ENCODE measurements around the gene P2RX3.

DNA sequence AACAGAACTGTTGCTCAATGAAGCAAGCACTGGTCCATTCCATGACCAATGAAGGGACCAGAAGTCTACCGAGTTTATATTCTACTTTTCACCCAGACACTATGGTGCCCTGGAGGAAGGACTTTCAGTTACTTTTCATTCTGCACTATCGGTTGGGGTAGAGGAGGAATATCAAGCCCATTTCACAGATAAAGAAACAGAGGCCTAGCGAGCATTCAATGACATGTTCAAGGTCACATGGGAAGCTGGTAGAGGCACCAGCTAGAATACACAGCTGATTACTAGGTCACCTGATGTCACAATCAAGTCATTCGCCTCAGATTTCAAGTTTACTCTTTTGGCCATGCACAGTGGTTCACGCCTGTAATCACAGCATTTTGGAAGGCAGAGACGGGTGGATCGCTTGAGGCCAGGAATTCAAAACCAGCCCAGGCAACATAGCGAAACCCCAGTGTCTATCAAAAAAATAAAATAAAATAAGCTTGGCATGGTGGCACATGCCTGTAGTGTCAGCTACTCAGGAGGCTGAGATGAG is 69.9 kb downstream of the P2RX3 start:
- TF ChIP-seq, protein P1, sequence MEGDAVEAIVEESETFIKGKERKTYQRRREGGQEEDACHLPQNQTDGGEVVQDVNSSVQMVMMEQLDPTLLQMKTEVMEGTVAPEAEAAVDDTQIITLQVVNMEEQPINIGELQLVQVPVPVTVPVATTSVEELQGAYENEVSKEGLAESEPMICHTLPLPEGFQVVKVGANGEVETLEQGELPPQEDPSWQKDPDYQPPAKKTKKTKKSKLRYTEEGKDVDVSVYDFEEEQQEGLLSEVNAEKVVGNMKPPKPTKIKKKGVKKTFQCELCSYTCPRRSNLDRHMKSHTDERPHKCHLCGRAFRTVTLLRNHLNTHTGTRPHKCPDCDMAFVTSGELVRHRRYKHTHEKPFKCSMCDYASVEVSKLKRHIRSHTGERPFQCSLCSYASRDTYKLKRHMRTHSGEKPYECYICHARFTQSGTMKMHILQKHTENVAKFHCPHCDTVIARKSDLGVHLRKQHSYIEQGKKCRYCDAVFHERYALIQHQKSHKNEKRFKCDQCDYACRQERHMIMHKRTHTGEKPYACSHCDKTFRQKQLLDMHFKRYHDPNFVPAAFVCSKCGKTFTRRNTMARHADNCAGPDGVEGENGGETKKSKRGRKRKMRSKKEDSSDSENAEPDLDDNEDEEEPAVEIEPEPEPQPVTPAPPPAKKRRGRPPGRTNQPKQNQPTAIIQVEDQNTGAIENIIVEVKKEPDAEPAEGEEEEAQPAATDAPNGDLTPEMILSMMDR (IDR thresholded peaks at IDR 0.05 in 4 of 5, conservative IDR thresholded peaks at IDR 0.05 in 1 of 5), result no peak
- no peak for TF ChIP-seq POLR2A (IDR thresholded peaks at IDR 0.05)

All from gastrocnemius medialis (tissue), 4 donors.